Neuron (in vitro differentiated cells): ENCODE results near the gene PPP2CA.
"Not testable (repeated sequence)": the region's sequence is repeated elsewhere in the genome, so short reads cannot be mapped to it uniquely, and the experiment has no call there.

Experiments used
- H2AFZ ChIP-seq: one replicate; pipeline ENCODE4 v1.6.1; 2013; ENCODE audit warnings: low read depth, mild to moderate bottlenecking, inconsistent platforms, low read length, moderate library complexity
- H3K27me3 ChIP-seq: one replicate; pipeline ENCODE4 v1.6.1; 2013; ENCODE audit warnings: low read length; ENCODE audit not compliant: insufficient read depth
- H3K36me3 ChIP-seq: one replicate; pipeline ENCODE4 v1.6.1; 2013; ENCODE audit warnings: low read length; ENCODE audit not compliant: insufficient read depth
- H3K4me1 ChIP-seq: one replicate; pipeline ENCODE4 v1.6.1; 2013; ENCODE audit warnings: low read length; ENCODE audit not compliant: insufficient read depth
- H3K4me3 ChIP-seq: 2 replicates; pipeline ENCODE4 v1.5.1; 2013; ENCODE audit warnings: mild to moderate bottlenecking, low read length, moderate library complexity
- H3K9me3 ChIP-seq: one replicate; pipeline ENCODE4 v1.6.1; 2013; ENCODE audit warnings: low read length

The PPP2CA gene

DNA sequence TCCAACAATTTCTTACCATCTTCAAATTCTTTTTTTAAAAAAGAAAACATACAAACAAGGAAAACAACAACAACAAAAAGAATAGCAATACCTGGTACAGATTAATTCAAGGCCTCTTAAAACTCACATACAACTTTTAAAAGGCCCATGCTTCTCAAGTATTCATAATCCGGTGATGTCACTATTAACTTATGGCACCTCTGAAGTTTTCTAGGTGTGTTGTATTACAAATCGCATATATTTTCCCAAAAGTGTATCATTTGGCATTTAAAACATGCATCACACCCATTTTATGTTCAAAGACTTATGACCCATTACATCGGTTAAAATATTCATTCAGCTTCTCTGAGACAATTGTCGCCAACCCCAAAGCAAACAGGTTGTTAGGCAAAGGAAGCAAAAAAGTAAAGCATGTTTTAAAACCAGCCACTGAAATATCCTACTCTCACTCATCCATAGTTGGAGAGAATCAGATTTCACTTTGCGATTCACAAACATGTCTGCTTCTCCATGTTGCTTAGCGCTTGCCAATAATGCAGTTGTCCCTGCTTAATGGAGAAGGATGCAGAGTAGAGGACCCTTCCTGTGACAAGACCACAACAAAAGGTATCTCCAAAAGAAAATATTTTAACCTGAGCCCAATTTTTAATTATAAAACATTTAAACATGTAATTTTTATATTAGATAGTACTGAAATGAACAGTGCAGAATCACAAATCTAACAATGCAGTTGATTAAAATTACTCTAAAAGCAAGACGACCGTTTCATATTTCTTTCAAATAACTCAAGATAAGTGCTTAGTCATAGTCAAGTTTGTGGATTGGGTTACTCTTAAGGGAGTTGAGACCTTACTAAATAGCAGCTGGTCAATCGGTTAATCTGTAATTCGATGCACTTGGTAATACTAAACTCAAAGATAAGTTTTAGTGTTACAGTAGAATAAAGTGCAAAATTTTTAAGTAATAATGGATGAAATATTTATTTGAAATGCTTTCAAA, 50.7 kb downstream of the PPP2CA start:
- no peaks in the 10 kb centered on the region for H3K27me3 ChIP-seq
- H3K36me3 ChIP-seq, result peaks cover 33% of the 10 kb centered on the region
- peak overlapping the region; percentile 88 for H3K4me3 ChIP-seq

DNA sequence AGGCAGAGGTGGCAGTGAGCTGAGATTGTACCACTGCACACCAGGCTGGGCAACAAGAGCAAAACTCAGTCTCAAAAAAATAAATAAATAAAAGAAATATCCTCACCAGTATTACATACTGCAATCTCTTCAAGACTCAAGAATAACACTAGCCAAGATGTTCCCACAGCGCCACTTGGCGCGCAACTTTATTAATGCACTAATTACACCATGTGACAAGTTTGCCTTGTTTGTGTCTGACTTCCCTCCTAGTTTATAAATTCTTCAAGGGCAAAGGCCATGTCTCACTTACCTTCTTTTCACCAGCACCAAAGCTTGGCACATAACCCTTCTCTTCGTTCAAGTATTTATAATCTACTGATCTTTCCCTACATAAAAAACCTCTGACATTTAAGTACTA, 53.9 kb downstream of the PPP2CA start:
- Histone ChIP-seq H3K27me3 (no peaks in the 10 kb centered on the region), H3K4me3 (no peak overlapping the region), H3K36me3 (peaks cover 55% of the 10 kb centered on the region), H3K9me3 (no peaks in the 10 kb centered on the region), H3K4me1 (peaks cover 14% of the 10 kb centered on the region), H2AFZ (no peak overlapping the region)

More for the DNA sequence above, 50.7 kb downstream of the PPP2CA start:
- no peaks in the 10 kb centered on the region for H3K9me3 ChIP-seq
- no peak overlapping the region for H2AFZ ChIP-seq
- H3K4me1 ChIP-seq, result peaks cover 23% of the 10 kb centered on the region

DNA sequence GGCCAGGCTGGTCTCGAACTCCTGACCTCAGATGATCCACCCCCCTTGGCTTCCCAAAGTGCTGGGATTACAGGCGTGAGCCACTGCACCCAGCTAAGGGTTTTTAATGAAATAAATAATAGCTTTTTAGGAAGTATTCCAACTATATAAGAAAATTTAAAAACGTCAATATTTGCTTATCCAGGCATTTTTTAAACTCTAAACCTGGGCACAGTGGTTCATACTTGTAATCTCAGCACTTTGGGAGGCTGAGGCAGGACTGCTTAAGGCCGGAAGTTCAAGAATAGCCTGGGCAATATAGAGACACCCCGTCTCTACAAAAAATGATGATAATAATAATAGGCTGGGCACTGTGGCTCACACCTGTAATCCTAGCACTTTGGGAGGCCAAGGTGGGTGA, 63.3 kb downstream of the PPP2CA start:
- H3K4me3 ChIP-seq, result no peak overlapping the region
- no peak overlapping the region for H2AFZ ChIP-seq
- H3K4me1 ChIP-seq, result no peaks in the 10 kb centered on the region
- H3K9me3 ChIP-seq, result peaks cover 7% of the 10 kb centered on the region
- H3K36me3 ChIP-seq, result peaks cover 77% of the 10 kb centered on the region
- H3K27me3 ChIP-seq, result no peaks in the 10 kb centered on the region

DNA sequence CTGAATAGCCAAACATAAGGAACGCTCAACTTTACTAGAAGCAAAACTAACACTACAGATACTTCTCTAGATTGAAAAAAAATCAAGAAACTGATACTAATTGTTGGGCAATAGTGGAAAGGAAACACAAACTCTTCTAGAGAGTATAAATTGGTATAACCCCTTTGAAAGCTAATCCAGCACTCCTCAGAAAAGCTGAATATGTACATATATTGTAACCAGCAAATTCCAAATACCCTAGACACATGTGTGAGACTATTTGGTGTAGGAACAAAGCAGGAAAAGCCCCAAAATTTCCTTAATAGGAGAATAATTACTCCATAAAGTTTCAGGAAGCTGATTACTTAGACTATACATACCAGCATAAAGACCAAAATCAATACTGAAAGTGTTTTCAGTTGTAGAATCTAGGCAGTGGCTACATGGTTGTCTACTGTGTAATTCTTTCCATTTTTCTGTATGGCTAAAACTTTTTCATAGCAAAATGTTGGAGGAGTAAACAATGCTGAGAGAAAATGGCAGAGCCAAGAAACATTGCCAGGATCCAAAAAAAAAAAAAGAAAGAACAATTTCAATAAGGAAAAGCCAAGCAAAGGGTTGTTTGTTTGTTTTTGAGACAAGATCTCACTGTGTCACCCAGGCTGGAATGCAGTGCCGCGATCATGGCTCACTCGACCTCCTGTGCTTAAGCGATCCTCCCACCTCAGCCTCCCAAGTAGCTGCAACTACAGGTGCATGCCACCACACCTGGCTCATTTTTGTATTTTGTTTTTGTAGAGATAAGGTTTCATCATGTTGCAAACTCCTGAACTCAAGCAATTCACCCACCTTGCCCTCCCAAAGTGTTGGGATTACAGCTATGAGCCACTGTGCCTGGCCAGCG, 64.1 kb downstream of the PPP2CA start:
- Histone ChIP-seq H3K4me3 (no peak overlapping the region), H3K4me1 (no peaks in the 10 kb centered on the region), H3K36me3 (peaks cover 78% of the 10 kb centered on the region), H3K27me3 (no peaks in the 10 kb centered on the region), H3K9me3 (peaks cover 7% of the 10 kb centered on the region), H2AFZ (no peak overlapping the region)

DNA sequence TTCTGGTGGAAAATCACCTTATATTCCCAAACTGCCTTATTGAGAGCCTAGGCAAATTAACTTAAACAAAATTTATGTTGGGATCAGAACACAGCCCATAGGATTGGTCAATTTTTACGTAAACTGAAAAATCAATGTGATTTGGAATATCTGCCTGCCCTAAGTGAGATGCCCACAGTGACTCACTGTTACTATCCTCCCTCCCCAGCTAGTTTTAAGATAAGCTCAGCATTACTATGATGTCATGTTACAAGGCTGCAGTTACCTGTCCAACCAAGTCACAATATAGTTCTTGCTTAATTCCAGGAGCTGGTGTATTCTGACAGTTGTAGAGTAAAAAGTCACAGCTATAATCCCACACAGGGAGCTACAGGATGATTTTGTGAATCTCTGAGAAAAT, 72.2 kb downstream of the PPP2CA start:
- Histone ChIP-seq H3K9me3 (no peaks in the 10 kb centered on the region), H2AFZ (no peak overlapping the region), H3K4me1 (no peaks in the 10 kb centered on the region), H3K4me3 (no peak overlapping the region), H3K36me3 (peaks cover 84% of the 10 kb centered on the region), H3K27me3 (no peaks in the 10 kb centered on the region)

DNA sequence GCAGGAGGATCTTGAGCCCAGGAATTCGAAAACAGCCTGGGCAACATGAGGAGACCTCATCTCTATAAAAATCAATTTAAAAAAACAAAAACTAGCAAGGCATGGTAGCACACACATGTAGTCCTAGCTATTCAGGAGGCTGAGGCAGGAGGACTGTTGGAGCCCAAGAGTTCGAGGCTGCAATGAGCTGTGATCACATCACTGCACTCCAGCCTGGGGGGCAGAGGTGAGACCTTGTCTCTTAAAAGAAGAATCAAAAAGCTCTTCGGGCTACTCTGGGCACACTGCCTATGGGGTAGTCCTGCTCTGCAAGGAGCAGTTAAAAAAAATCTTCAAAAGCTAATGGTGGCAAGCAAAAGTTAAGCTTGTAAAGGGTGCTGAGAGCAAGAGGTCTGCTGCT, 72.6 kb downstream of the PPP2CA start:
- Histone ChIP-seq H3K9me3 (no peaks in the 10 kb centered on the region), H3K27me3 (no peaks in the 10 kb centered on the region), H3K4me3 (no peak overlapping the region), H3K36me3 (peaks cover 82% of the 10 kb centered on the region), H3K4me1 (no peaks in the 10 kb centered on the region), H2AFZ (no peak overlapping the region)

DNA sequence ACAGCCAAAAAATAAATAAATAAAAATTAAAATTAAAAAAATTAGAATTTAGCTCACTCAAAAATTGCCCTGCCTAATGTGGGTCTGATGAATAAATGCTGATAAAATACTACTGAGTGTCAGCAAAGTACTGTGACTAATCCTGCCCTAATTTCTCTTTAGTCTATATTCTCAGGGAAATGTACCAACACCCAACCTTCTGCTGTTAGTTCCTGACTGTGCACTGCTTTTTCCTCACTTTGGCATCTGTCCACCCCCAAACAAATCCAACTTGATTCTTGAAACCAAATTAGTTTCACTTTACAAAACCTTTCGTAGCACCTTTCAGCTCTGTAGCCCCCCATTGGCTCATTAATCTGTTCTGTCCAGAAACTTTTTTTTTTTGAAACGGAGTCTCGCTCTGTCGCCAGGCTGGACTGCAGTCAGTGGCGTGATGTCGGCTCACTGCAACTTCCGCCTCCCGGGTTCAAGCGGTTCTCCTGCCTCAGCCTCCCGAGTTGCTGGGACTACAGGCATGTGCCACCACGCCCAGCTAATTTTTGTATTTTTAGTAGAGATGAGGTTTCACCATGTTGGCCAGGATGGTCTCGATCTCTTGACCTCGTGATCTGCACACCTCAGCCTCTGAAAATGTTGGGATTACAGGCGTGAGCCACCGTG, 73.6 kb downstream of the PPP2CA start:
- not testable (repeated sequence) for H3K4me3 ChIP-seq, H3K9me3 ChIP-seq, H3K4me1 ChIP-seq, H2AFZ ChIP-seq, H3K27me3 ChIP-seq
- H3K36me3 ChIP-seq, result peaks cover 76% of the 10 kb centered on the region

DNA sequence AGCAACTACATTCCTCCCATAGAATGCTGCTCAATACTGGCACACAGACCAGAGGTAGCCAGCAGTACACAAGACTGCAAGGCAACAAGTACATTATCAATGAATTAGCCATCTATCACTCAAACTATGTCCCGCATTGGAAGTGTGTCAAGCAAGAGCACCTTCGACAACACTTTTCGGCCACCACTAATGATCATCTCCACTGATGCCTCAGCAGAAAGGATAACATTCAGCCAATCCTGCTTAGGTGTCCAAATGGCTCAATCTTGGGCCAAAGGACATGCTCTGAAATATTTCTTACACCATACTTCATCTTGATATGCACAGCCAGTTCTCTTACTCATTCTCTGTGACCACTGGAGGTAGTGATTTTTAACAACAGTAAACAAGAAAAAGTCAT, 74.2 kb downstream of the PPP2CA start:
- no peaks in the 10 kb centered on the region for H3K4me1 ChIP-seq
- no peaks in the 10 kb centered on the region for H3K27me3 ChIP-seq
- H3K36me3 ChIP-seq, result peaks cover 77% of the 10 kb centered on the region
- no peaks in the 10 kb centered on the region for H3K9me3 ChIP-seq
- H2AFZ ChIP-seq, result no peak overlapping the region
- H3K4me3 ChIP-seq, result no peak overlapping the region

DNA sequence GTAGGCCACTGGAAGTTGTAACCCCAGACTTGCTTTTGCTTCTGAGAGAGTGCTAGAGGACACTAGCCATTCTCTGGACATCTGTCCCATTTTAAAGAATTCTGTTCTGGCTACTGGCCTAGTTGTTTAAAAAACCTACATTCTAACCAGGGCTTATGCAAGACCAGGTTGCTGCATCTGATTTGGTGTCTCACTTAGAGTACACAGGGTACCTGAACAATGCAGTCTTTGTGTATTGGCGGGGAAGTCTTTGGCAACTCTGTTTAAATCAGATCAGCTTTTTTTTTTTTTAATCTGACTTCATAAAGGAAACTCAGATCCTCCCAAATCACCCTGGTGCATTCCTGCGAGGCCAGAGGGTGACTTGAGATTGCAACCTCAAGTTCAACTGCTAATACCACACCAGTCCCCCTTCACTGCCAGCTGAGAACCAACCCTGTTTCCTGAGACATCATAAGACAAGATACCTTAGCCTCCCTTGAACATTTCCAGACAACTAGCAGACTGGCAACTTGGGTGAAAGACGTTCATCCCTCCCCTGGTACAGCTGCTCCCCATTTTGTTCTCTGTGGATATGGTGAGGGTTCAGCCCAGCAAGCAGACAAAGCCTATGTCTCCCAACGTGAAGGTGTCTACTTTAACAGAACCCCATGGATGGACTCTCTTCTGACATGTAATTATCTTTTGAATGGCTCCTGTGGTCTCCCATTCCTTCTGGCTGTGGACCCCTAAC, 76.1 kb downstream of the PPP2CA start:
- no peaks in the 10 kb centered on the region for H3K4me1 ChIP-seq
- H3K36me3 ChIP-seq, result peaks cover 70% of the 10 kb centered on the region
- no peak overlapping the region for H3K4me3 ChIP-seq

DNA sequence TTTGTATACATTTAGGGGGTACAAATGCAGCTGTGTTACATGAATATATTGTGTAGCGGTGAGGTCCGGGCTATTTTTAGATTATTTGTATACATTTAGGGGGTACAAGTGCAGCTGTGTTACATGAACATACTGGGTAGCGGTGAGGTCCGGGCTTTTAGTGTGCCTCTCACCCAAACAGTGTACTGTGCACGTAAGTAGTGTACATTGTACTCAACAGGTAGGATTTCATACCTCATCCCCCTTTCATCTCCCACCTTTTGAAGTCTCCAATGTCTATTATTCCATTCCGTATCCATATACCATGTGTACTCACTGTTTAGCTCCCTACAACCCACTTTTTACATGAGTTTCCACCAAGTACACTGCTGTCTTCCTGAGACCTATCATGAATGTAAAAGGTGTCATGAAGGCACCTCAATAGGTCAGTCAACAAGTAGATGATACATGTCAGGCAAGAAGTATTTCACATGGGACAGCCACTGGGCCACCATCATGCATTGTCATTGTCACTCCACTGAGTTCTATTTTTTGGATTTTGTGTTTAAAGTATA, 76.8 kb downstream of the PPP2CA start:
- Histone ChIP-seq H3K4me3 (no peak overlapping the region), H3K4me1 (no peaks in the 10 kb centered on the region), H3K36me3 (peaks cover 71% of the 10 kb centered on the region), H2AFZ (no peak overlapping the region), H3K9me3 (no peaks in the 10 kb centered on the region), H3K27me3 (no peaks in the 10 kb centered on the region)

More for the DNA sequence above, 76.1 kb downstream of the PPP2CA start:
- Histone ChIP-seq H2AFZ (no peak overlapping the region), H3K27me3 (no peaks in the 10 kb centered on the region), H3K9me3 (no peaks in the 10 kb centered on the region)

DNA sequence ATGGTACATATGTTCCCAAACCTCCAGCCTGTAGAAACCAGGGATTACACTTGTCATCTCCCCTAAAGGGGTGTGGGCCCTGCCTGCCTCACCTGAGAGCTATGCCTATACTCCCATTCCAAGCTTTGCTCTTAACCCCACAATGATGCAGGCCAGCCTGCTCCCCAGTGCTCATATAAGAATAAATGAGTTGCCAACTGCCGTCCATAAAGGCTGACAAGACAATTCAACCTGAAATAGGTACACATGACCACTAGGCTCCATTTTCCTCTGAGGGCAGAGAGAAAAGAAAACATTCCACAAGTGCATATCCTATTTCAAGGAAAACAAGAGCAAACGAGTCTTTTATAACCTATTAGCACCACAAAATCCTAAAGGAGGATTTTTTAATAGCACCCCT, 77.6 kb downstream of the PPP2CA start:
- no peaks in the 10 kb centered on the region for H3K9me3 ChIP-seq
- no peak overlapping the region for H3K4me3 ChIP-seq
- H3K27me3 ChIP-seq, result no peaks in the 10 kb centered on the region
- no peak overlapping the region for H2AFZ ChIP-seq
- H3K4me1 ChIP-seq, result no peaks in the 10 kb centered on the region
- H3K36me3 ChIP-seq, result peaks cover 72% of the 10 kb centered on the region
